HFFc6 (cell line): ENCODE data around the gene LCE1C. TPM values are rescaled to one million over a fixed set of nuclear protein-coding genes. Genes with fewer than 3 reads are reported as not detected.

Experiments
- DNase-seq: peaks from one replicate; pipeline ENCODE4 v3.0.0-alpha.2; 2018
- H3K27ac Mint-ChIP-seq: 2 replicates; pipeline ENCODE4 v1.8.0; 2020; ENCODE audit warnings: mild to moderate bottlenecking, mixed read lengths
- H3K27me3 Mint-ChIP-seq: 2 replicates; pipeline ENCODE4 v1.8.0; 2021; ENCODE audit warnings: mild to moderate bottlenecking, moderate library complexity, mixed read lengths; ENCODE audit not compliant: insufficient read depth
- H3K36me3 Mint-ChIP-seq: 2 replicates; pipeline ENCODE4 v1.8.0; 2021; ENCODE audit warnings: low read depth, mixed read lengths
- H3K4me1 Mint-ChIP-seq: 2 replicates; pipeline ENCODE4 v1.8.0; 2020; ENCODE audit warnings: low read depth, mixed read lengths
- H3K4me3 Mint-ChIP-seq: 2 replicates; pipeline ENCODE4 v1.8.0; 2020; ENCODE audit warnings: mild to moderate bottlenecking, moderate library complexity, mixed read lengths
- H3K9me3 Mint-ChIP-seq: 2 replicates; pipeline ENCODE4 v1.8.0; 2020; ENCODE audit warnings: mild to moderate bottlenecking, mixed read lengths
- total RNA-seq, 6 experiments: library from RNA; stranded (reverse); fragmentation: NEBNext Ultra II Directional; extraction: Animal tissue kit (Norgen Biotek cat#: 25700); gene quantifications; 2 replicates in 1 of 6; 3 replicates in 5 of 6; pipeline ENCODE4 v1.2.3, GENCODE V29; 2021
- TF ChIP-seq, protein P1 (sequence below): fragments of 200-600 bp; sonication (generic); IDR thresholded peaks from 2 replicates; pipeline ENCODE4 v1.5.0; 2021; ENCODE audit warnings: antibody characterized with exemption, mild to moderate bottlenecking

LCE1C gene
- total RNA-seq, 6 experiments from 2014 or later = not detected

DNA sequence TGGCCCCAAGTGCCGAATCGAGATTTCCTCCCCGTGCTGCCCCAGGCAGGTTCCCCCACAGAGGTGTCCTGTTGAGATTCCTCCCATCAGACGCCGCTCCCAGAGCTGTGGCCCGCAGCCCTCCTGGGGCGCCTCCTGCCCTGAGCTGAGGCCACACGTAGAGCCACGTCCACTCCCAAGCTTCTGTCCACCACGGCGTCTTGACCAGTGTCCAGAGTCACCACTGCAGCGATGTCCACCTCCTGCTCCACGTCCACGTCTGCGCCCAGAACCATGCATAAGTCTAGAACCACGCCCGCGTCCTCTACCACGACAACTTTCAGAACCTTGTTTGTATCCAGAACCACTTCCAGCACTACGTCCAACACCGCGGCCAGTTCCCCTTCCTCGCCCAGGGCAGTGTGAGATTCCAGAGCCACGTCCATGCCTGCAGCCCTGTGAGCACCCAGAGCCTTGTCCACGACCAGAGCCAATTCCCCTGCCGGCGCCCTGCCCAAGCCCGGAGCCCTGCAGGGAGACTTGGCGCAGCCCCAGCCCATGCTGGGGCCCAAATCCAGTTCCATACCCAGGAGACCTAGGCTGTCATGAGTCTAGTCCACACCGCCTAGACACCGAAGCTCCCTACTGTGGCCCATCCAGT is 45.8 kb downstream of the LCE1C start:
- Mint-ChIP-seq H3K27ac (no peak overlapping the region), H3K27me3 (no peaks in the 10 kb centered on the region; the same call in 1 of the 2 replicates), H3K4me1 (no peaks in the 10 kb centered on the region), H3K4me3 (no peak overlapping the region), H3K9me3 (peaks cover 19% of the 10 kb centered on the region), H3K36me3 (no peaks in the 10 kb centered on the region)
- TF ChIP-seq, protein P1, sequence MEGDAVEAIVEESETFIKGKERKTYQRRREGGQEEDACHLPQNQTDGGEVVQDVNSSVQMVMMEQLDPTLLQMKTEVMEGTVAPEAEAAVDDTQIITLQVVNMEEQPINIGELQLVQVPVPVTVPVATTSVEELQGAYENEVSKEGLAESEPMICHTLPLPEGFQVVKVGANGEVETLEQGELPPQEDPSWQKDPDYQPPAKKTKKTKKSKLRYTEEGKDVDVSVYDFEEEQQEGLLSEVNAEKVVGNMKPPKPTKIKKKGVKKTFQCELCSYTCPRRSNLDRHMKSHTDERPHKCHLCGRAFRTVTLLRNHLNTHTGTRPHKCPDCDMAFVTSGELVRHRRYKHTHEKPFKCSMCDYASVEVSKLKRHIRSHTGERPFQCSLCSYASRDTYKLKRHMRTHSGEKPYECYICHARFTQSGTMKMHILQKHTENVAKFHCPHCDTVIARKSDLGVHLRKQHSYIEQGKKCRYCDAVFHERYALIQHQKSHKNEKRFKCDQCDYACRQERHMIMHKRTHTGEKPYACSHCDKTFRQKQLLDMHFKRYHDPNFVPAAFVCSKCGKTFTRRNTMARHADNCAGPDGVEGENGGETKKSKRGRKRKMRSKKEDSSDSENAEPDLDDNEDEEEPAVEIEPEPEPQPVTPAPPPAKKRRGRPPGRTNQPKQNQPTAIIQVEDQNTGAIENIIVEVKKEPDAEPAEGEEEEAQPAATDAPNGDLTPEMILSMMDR = no peak
- DNase-seq = no peak

DNA sequence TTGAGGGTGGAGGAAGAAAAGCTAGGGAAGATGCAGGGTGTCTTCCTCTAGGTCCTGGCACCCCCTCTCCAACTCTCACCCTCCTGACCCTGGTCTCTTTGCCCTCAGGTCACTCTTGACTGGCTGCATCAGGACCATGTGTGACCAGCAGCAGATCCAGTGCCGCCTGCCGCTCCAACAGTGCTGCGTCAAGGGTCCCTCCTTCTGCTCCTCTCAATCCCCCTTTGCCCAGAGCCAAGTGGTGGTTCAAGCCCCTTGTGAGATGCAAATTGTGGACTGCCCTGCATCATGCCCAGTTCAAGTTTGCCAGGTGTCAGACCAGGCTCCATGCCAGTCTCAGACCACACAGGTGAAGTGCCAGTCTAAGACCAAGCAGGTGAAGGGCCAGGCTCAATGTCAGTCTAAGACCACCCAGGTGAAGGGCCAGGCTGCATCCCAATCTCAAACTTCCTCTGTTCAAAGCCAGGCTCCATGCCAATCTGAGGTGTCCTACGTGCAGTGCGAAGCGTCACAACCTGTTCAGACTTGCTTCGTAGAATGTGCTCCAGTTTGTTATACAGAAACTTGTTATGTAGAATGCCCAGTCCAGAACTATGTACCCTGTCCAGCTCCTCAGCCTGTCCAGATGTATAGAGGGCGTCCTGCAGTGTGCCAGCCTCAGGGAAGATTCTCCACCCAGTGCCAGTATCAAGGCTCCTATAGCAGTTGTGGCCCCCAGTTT is 46.8 kb downstream of the LCE1C start:
- TF ChIP-seq, protein P1 = no peak
- Mint-ChIP-seq H3K36me3 (no peaks in the 10 kb centered on the region), H3K27me3 (no peaks in the 10 kb centered on the region), H3K4me3 (no peak overlapping the region), H3K27ac (no peak overlapping the region), H3K9me3 (peaks cover 19% of the 10 kb centered on the region), H3K4me1 (no peaks in the 10 kb centered on the region)
- DNase-seq = no peak

DNA sequence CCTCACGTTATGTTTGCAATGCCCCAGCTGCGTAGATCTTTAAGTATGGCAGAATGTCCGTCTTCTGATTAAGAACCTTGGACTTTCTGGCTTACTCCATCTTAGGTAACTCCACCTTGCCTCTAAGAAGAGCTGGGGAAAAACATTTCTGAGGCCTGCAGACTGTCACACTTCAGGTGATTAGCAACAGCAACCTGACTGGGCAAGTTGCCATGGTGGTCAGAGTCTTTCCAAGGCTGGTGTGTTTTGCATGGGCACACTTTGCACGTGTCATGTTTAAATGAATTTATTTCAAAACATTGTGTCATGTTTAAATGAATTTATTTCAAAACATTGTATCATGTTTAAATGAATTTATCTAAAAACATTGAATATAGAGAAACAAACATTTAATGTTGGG is 47.8 kb downstream of the LCE1C start:
- peaks cover 19% of the 10 kb centered on the region for H3K9me3 Mint-ChIP-seq
- no peaks in the 10 kb centered on the region for H3K4me1 Mint-ChIP-seq
- H3K27ac Mint-ChIP-seq = no peak overlapping the region
- H3K27me3 Mint-ChIP-seq = no peaks in the 10 kb centered on the region
- TF ChIP-seq, protein P1 = no peak
- no peaks in the 10 kb centered on the region for H3K36me3 Mint-ChIP-seq
- H3K4me3 Mint-ChIP-seq = no peak overlapping the region
- no peak for DNase-seq

DNA sequence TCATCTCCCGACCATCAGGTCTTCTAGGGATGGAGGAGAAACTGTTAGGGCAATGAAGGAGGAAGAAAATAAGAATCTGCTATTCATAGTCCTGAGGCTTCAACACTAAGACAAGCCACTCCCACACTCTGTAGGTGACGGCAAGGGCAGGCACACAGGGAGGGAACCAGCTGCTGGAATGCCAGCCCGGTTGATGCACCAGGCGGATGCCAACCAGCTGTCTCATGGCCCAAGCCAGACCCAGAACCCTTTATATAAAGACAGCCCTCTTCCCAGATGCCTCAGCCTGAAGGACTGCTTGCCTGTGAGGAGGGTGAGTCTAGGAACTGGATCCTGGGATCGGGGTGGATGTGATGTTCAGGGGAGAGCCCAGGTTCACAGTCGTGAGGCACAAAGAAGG is 48.7 kb downstream of the LCE1C start, which contains the start of gene KPRP:
Gene KPRP (plus strand): TSS at position 279 of the 400 bp plus-strand sequence. CDS start 1,564 bp downstream, outside the sequence.
- TF ChIP-seq, protein P1 = no peak
- no peak within 1 kb of the TSS for H3K4me3 Mint-ChIP-seq
- H3K4me1 Mint-ChIP-seq = peaks cover 2% of the 10 kb centered on the region; the same call in 1 of the 2 replicates
- H3K9me3 Mint-ChIP-seq = peaks cover 19% of the 10 kb centered on the region
- H3K27me3 Mint-ChIP-seq = no peaks in the 10 kb centered on the region
- H3K27ac Mint-ChIP-seq = no peak within 1 kb of the TSS
- DNase-seq = no peak
- no peaks in the 10 kb centered on the region for H3K36me3 Mint-ChIP-seq

DNA sequence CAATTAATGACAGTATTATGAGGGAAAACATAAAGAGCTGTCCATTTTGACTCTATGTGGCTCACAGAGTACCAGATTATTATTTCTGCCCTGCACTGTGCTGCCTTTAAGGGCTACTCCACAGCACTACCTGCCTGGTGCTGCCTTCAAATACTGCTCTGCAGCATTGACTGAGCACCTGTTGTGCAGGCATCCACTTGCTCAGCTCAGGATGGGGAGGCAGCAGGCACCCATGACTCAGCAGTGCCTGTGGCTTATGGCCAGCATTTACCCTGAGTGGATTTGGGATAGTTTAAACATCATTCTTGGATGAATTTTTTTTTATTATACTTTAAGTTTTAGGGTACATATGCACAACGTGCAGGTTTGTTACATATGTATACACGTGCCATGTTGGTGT is 49.6 kb downstream of the LCE1C start:
- no peaks in the 10 kb centered on the region; the same call in 1 of the 2 replicates for H3K27me3 Mint-ChIP-seq
- no peak overlapping the region for H3K27ac Mint-ChIP-seq
- peaks cover 18% of the 10 kb centered on the region for H3K9me3 Mint-ChIP-seq
- no peak for DNase-seq
- H3K36me3 Mint-ChIP-seq = no peaks in the 10 kb centered on the region
- peaks cover 9% of the 10 kb centered on the region; the same call in 1 of the 2 replicates for H3K4me1 Mint-ChIP-seq
- H3K4me3 Mint-ChIP-seq = no peak overlapping the region
- TF ChIP-seq, protein P1 = no peak

Other genes with a start within 250 kb of the LCE1C start
- gene LCE3E, start 239.9 kb downstream of the LCE1C start, total RNA-seq = not detected
- not detected for gene LCE3D, start 226.1 kb downstream of the LCE1C start, total RNA-seq
- gene LCE3C, start 206.4 kb downstream of the LCE1C start, total RNA-seq = not detected
- gene LCE3B, start 192.8 kb downstream of the LCE1C start, total RNA-seq = not detected
- not detected for gene LCE3A, start 183.5 kb downstream of the LCE1C start, total RNA-seq
- not detected for gene LCE2D, start 143.3 kb downstream of the LCE1C start, total RNA-seq
- gene LCE2C, start 131.4 kb downstream of the LCE1C start, total RNA-seq = not detected
- gene LCE2B, start 120.5 kb downstream of the LCE1C start, total RNA-seq = not detected
- 10 to 100 TPM in 2 of 6 experiments, 1 to 10 TPM in 4; 2.1 to 21.0 (median 3.2) TPM for gene LCE2A, start 108.3 kb downstream of the LCE1C start, total RNA-seq
- gene LCE4A, start 98.5 kb downstream of the LCE1C start, total RNA-seq = under 1 TPM in 1 of 6 experiments, not detected in 5; 0.31 TPM
- gene KPRP, start 48.6 kb downstream of the LCE1C start, total RNA-seq = not detected
- gene LCE1F, start 31.5 kb downstream of the LCE1C start, total RNA-seq = not detected
- not detected for gene LCE1E, start 20.4 kb downstream of the LCE1C start, total RNA-seq
- not detected for gene LCE1D, start 9.9 kb downstream of the LCE1C start, total RNA-seq
- gene LCE1B, start 5.3 kb upstream of the LCE1C start, total RNA-seq = not detected
- gene LCE1A, start 20.8 kb upstream of the LCE1C start, total RNA-seq = not detected
- not detected for gene LCE6A, start 36.2 kb upstream of the LCE1C start, total RNA-seq
- not detected for gene LCE7A, start 53.3 kb upstream of the LCE1C start, total RNA-seq
- gene SMCP, start 71.7 kb upstream of the LCE1C start, total RNA-seq = not detected
- not detected for gene IVL, start 101.9 kb upstream of the LCE1C start, total RNA-seq
- not detected for gene SPRR5, start 140.6 kb upstream of the LCE1C start, total RNA-seq
- not detected for gene SPRR4, start 164.0 kb upstream of the LCE1C start, total RNA-seq
- not detected for gene SPRR1A, start 177.4 kb upstream of the LCE1C start, total RNA-seq
- gene SPRR3, start 195.1 kb upstream of the LCE1C start, total RNA-seq = not detected
- not detected for gene SPRR1B, start 224.6 kb upstream of the LCE1C start, total RNA-seq
- gene SPRR2D, start 234.5 kb upstream of the LCE1C start, total RNA-seq = not detected